HL-60 (cell line): ENCODE measurements around the gene KCNAB1.

Experiments used
- DNase-seq, 2 experiments: peaks; one replicate each; pipeline ENCODE4 v3.0.0-alpha.2; 2010 to 2020; ENCODE audit warnings: low read depth in 1 of 2, low spot score in 1 of 2
- H3K27ac ChIP-seq: fragments of 250-450 bp; sonication (Bioruptor Pico); replicated peaks from 2 replicates; pipeline ENCODE4 v1.5.1; 2020; ENCODE audit warnings: mild to moderate bottlenecking, moderate library complexity
- H3K27me3 ChIP-seq: fragments of 250-450 bp; sonication (Bioruptor Pico); 2 replicates; pipeline ENCODE4 v1.5.1; 2021; ENCODE audit warnings: mild to moderate bottlenecking, moderate library complexity; ENCODE audit not compliant: insufficient read depth, poor library complexity, severe bottlenecking
- H3K4me3 ChIP-seq: replicated peaks from 2 replicates; pipeline ENCODE4 v1.5.1; 2011; ENCODE audit warnings: mild to moderate bottlenecking, control low read depth, low read length; ENCODE audit not compliant: insufficient read depth
- GABPA ChIP-seq: IDR thresholded peaks from 2 replicates; pipeline ENCODE4 v1.6.1; 2012; ENCODE audit warnings: low read depth
- POLR2AphosphoS5 ChIP-seq: IDR thresholded peaks from 2 replicates; pipeline ENCODE4 v1.6.1; 2012; ENCODE audit warnings: low read depth
- REST ChIP-seq: IDR thresholded peaks from 2 replicates; pipeline ENCODE4 v1.6.1; 2012; ENCODE audit warnings: low read depth; ENCODE audit not compliant: insufficient replicate concordance
- SPI1 ChIP-seq: IDR thresholded peaks from 2 replicates; pipeline ENCODE4 v1.6.1; 2012; ENCODE audit warnings: low read depth, mild to moderate bottlenecking, borderline replicate concordance
- TF ChIP-seq, protein P1 (sequence below): IDR thresholded peaks from one replicate; pipeline ENCODE4 v1.5.1; 2011; ENCODE audit warnings: low read length, control low read depth, inconsistent platforms; ENCODE audit not compliant: insufficient read depth

KCNAB1 gene

GRCh38 chr3:156307704-156308103, 187.3 kb downstream of the KCNAB1 start:
- Histone ChIP-seq H3K27ac (no peak overlapping the region), H3K27me3 (no peaks in the 10 kb centered on the region), H3K4me3 (no peak overlapping the region)
- DNase-seq, result no peak
- TF ChIP-seq REST, result no peak

DNA sequence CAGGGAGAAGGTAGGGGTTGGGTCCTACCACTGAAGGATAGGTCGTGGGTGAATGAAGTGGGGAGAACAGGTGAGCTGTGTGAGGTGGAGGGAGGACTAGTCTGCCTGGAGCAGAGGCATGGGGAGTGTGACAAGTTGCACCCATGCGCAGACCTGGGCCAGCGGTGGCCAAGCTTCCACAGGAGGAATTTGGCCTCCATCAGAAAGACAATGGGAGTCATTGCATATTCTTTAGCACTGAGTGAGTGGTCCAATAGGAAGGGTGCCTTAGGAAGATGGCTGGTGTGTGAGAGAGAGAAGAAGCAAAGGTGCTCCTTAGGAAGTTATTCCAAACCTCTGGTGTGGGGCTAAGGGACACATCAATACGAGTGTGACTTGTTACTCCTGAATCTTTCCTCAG, 191.1 kb downstream of the KCNAB1 start:
- H3K27ac ChIP-seq, result no peak overlapping the region
- no peak for TF ChIP-seq POLR2AphosphoS5
- TF ChIP-seq GABPA, result no peak
- TF ChIP-seq, protein P1, sequence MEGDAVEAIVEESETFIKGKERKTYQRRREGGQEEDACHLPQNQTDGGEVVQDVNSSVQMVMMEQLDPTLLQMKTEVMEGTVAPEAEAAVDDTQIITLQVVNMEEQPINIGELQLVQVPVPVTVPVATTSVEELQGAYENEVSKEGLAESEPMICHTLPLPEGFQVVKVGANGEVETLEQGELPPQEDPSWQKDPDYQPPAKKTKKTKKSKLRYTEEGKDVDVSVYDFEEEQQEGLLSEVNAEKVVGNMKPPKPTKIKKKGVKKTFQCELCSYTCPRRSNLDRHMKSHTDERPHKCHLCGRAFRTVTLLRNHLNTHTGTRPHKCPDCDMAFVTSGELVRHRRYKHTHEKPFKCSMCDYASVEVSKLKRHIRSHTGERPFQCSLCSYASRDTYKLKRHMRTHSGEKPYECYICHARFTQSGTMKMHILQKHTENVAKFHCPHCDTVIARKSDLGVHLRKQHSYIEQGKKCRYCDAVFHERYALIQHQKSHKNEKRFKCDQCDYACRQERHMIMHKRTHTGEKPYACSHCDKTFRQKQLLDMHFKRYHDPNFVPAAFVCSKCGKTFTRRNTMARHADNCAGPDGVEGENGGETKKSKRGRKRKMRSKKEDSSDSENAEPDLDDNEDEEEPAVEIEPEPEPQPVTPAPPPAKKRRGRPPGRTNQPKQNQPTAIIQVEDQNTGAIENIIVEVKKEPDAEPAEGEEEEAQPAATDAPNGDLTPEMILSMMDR, result no peak
- no peak for TF ChIP-seq SPI1
- TF ChIP-seq REST, result no peak
- no peaks in the 10 kb centered on the region for H3K27me3 ChIP-seq

GRCh38 chr3:156311930-156312329, 191.6 kb downstream of the KCNAB1 start:
- TF ChIP-seq, protein P1, result no peak
- no peak for TF ChIP-seq POLR2AphosphoS5
- no peak for TF ChIP-seq SPI1
- TF ChIP-seq REST, result no peak
- no peak for TF ChIP-seq GABPA
- Histone ChIP-seq H3K27ac (no peak overlapping the region), H3K27me3 (no peaks in the 10 kb centered on the region), H3K4me3 (no peak overlapping the region)
- no peak for DNase-seq

More for the DNA sequence above, 191.1 kb downstream of the KCNAB1 start:
- no peak overlapping the region for H3K4me3 ChIP-seq
- DNase-seq, result no peak

DNA sequence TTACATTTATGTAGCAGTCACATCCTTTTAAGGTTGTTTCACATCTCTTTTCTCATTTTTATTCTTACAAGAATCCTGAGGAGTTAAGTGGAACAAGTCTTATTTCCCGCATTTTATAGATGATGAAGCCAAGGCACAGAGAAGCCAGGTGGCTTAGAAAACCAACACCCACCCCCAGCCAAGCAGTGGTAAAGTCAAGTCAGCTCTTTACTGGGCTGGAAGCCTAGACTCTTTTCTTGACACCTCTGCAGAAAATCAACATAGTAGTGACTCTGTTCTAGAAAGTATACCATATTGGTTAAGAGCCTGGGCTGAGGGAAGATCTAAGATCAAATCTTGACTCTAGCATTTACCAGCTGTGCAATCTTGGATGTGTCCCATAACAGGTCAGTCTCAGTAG, 195.7 kb downstream of the KCNAB1 start:
- no peak for DNase-seq
- TF ChIP-seq GABPA, result no peak
- TF ChIP-seq, protein P1, result no peak
- no peak for TF ChIP-seq SPI1
- no peak for TF ChIP-seq POLR2AphosphoS5

More for the DNA sequence above, 195.7 kb downstream of the KCNAB1 start:
- Histone ChIP-seq H3K4me3 (no peak overlapping the region), H3K27ac (no peak overlapping the region), H3K27me3 (no peaks in the 10 kb centered on the region)
